Activated CD4-positive, alpha-beta T cell treated with anti-CD3 and anti-CD28 coated beads for 36 hours (primary cell): ENCODE measurements around the gene EDN2. TPM values are rescaled to one million over a fixed set of nuclear protein-coding genes. Genes with fewer than 3 reads are reported as not detected.

ENCODE experiments used
- ATAC-seq: fragments of 200-7000 bp; cut with Tn5 transposase; one replicate; pipeline ENCODE4 v1.10.0; 2021; ENCODE audit warnings: mild to moderate bottlenecking, moderate library complexity
- CTCF ChIA-PET: fragments of 350-600 bp; sonication (Branson Sonifier 250); formaldehyde crosslinking; loops from one replicate; lab custom pipeline; 2021; ENCODE audit warnings: antibody characterized with exemption; lab: Charles Lee
- POLR2A ChIA-PET: fragments of 350-600 bp; sonication (Branson Sonifier 250); formaldehyde crosslinking; loops from one replicate; lab custom pipeline; 2021; ENCODE audit warnings: antibody characterized with exemption, inconsistent platforms; lab: Charles Lee
- DNase-seq: peaks from one replicate; pipeline ENCODE4 v3.0.0-alpha.2; 2020
- H3K27ac Mint-ChIP-seq: one replicate; pipeline ENCODE4 v1.8.0; 2021; ENCODE audit warnings: mixed read lengths
- H3K27me3 Mint-ChIP-seq: one replicate; pipeline ENCODE4 v1.8.0; 2021; ENCODE audit warnings: mixed read lengths
- H3K36me3 Mint-ChIP-seq: one replicate; pipeline ENCODE4 v1.8.0; 2021; ENCODE audit warnings: low read depth, mixed read lengths
- H3K4me1 Mint-ChIP-seq: one replicate; pipeline ENCODE4 v1.8.0; 2021; ENCODE audit warnings: mixed read lengths
- H3K4me3 Mint-ChIP-seq: one replicate; pipeline ENCODE4 v1.8.0; 2021; ENCODE audit warnings: mild to moderate bottlenecking, moderate library complexity, mixed read lengths
- H3K9me3 Mint-ChIP-seq: one replicate; pipeline ENCODE4 v1.8.0; 2021; ENCODE audit warnings: low read depth, mixed read lengths
- intact Hi-C, 2 experiments: fragments of 100-400 bp; cut with DNase I in 1 of 2; cut with micrococcal nuclease in 1 of 2; formaldehyde crosslinking; loops; one replicate each; pipeline versions ENCODE4 v1.14.2 to v1.15.1; 2022 to 2024; cut with DNase I, micrococcal nuclease
- total RNA-seq, 2 experiments: library from RNA; stranded (reverse); gene quantifications; one replicate each; pipeline ENCODE4 v1.2.3, GENCODE V29; 2021

The EDN2 gene
- total RNA-seq = not detected

- DNase-seq = peak; percentile 28
- no peak for ATAC-seq
- Mint-ChIP-seq H3K27ac (no peak within 1 kb of the TSS), H3K9me3 (no peaks in the 10 kb centered on the region), H3K27me3 (peaks cover 28% of the 10 kb centered on the region), H3K36me3 (no peaks in the 10 kb centered on the region), H3K4me1 (peaks cover 15% of the 10 kb centered on the region), H3K4me3 (no peak within 1 kb of the TSS)
- POLR2A ChIA-PET = no interaction called here
- intact Hi-C loops = no loop called here
- CTCF ChIA-PET = interaction anchor here (0.6 to 1.4 kb wide), 2 partner anchors 8 to 442 kb away, joined by 3 to 6 read pairs; no protein-coding TSS in a partner anchor
These were observed at the start of gene EDN2 for GRCh38 chr1:41484402-41485241. Gene EDN2 (minus strand): TSS chr1:41484683. CDS start chr1:41484601, 82 bp downstream.

DNA sequence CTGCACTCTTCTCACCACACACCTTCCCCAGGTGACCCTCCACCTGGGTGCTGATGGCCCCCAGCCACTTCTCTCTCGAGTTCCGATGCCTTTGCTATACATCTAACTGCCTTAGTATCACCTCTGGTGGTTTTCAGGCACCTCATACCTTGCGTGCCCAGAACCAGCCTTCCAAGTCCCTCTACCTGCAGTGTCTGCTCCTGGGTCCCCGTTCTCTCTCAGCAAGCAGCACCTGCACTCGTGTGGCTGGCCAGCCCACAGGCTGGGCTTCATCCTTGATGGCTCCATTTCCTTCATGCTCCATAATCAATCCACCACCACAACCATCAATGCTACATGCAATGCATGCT, 49.2 kb upstream of the EDN2 start:
- intact Hi-C loops = no loop called here
- H3K36me3 Mint-ChIP-seq = peaks cover 51% of the 10 kb centered on the region
- DNase-seq = no peak
- no peak for ATAC-seq
- no peaks in the 10 kb centered on the region for H3K4me1 Mint-ChIP-seq
- ChIA-PET POLR2A (no interaction called here), CTCF (interaction anchor here (0.6 kb wide), 1 partner anchor 306 kb away, joined by 3 read pairs; no protein-coding TSS in a partner anchor)
- H3K9me3 Mint-ChIP-seq = no peaks in the 10 kb centered on the region
- no peak overlapping the region for H3K4me3 Mint-ChIP-seq
- no peak overlapping the region for H3K27ac Mint-ChIP-seq
- H3K27me3 Mint-ChIP-seq = no peaks in the 10 kb centered on the region

DNA sequence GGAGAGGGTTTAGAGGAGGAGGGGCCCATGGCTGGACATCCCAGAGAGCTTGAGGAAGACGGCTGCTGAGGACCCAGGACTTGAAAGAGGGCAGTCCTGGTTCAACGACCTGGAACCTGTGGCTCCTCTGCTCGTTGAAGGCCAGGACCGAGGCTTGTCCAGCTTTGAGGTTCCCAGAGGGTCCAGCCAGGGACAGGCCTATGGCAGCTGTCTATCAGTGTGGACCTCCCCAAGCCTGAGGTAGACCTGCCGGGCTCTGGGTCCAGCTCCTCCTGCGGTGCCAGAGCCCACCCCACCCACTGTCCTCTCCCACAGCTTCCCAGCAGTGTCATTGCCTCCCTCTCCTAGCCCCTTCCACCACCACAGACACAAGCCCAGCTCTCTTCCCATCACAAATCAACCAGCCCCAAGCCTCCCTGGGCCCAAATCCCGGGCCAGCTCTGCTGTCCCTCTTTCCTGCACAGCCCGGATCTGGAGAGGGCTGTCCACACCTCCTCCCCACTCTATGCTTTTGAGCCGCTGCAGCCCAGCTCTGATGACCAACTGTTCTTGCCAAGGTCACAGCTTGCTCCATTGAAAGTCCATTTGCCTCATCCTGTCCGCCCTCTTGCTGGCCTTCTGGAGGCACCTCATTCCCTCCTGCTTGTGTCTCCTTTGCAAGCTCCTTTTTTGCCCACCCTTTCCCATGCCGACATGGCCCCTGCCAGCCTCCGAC, 48.7 kb upstream of the EDN2 start:
- Mint-ChIP-seq H3K36me3 (peaks cover 51% of the 10 kb centered on the region), H3K27ac (no peak overlapping the region), H3K4me3 (no peak overlapping the region), H3K27me3 (no peaks in the 10 kb centered on the region), H3K4me1 (no peaks in the 10 kb centered on the region), H3K9me3 (no peaks in the 10 kb centered on the region)
- ChIA-PET CTCF (interaction anchor here (0.6 kb wide), 1 partner anchor 306 kb away, joined by 3 read pairs; no protein-coding TSS in a partner anchor), POLR2A (no interaction called here)
- DNase-seq = no peak
- intact Hi-C loops = no loop called here
- ATAC-seq = no peak

DNA sequence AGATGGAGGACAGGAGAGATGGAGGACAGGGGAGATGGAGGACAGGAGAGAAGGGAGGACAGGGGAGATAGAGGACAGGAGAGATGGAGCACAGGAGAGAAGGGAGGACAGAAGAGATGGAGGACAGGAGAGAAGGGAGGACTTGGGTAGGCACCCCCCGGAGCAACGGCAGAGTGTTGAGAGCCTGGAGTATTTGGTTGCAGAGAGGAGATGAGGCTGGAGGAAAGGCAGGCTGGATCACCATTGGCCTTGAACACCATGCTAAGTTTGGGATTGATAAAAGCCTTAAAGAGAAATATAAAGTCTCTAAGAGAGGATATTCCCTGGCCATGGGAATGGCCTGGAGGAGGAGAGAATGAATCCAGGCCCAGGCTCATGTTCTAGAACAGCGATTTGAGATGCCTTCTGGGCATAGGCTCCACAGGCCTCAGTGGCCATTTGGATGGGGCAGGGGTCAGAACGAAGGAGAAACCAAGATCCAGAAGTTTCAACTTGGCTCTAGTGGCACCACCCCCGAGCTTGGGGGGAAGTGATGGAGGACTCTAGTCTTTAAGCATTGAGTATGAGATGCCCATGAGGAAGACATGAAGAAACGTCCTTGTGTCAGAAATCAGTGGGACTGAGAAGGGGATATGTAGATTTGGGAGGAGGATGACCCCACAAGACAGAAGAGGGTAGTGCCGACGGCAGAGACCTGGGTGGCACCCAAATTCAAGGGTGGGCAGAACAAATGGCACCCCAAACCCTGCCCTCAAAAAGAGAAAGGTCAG, 47.9 kb upstream of the EDN2 start:
- Mint-ChIP-seq H3K9me3 (no peaks in the 10 kb centered on the region), H3K4me3 (no peak overlapping the region), H3K4me1 (no peaks in the 10 kb centered on the region), H3K27me3 (no peaks in the 10 kb centered on the region), H3K27ac (peak overlapping the region; percentile 55), H3K36me3 (peaks cover 46% of the 10 kb centered on the region)
- ChIA-PET CTCF (no interaction called here), POLR2A (no interaction called here)
- no peak for ATAC-seq
- DNase-seq = no peak
- intact Hi-C loops = no loop called here

- H3K27me3 Mint-ChIP-seq = no peaks in the 10 kb centered on the region
- no peak overlapping the region for H3K4me3 Mint-ChIP-seq
- no peak overlapping the region for H3K27ac Mint-ChIP-seq
- CTCF ChIA-PET = interaction anchor here (0.6 kb wide), 1 partner anchor 359 kb away, joined by 5 read pairs; no protein-coding TSS in a partner anchor
- peaks cover 33% of the 10 kb centered on the region for H3K36me3 Mint-ChIP-seq
- H3K4me1 Mint-ChIP-seq = no peaks in the 10 kb centered on the region
- intact Hi-C loops = no loop called here
- DNase-seq (no peak), ATAC-seq (no peak)
- POLR2A ChIA-PET = no interaction called here
- H3K9me3 Mint-ChIP-seq = no peaks in the 10 kb centered on the region
These were observed 45.9 kb upstream of the EDN2 start for GRCh38 chr1:41530411-41530810.

DNA sequence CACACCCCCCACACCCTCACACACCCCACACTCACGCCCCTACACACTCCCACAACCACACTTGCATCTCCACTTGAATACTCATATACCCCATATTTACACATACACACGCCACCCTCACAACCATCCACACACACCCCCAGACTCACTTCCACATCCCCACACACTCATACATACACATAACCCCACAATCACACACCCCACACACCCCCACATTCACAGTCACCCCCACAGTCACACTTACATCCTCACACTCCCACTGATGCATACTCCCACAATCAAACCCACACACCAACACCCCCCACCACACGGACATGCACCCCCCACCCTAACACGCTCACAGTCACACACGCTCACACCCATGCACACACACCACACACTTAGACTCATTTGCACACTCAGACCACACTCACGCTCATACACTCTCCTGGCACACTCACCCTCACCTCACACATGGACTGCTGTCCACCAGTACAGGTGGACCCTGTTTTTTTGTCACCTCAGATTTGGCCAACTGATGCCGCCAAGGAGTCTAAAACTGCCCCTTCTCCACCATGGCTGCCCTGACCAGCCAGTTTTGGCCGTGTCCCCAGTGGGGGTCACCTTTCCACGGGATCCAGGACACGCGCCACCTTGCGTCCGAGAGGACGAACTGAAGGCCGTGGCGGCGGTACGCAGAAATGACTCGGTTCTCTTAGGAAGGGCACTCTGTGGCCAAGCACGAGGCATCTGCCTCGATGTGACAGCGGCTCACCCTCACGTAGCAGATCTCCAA, 45.3 kb upstream of the EDN2 start:
- no peak overlapping the region for H3K4me3 Mint-ChIP-seq
- H3K4me1 Mint-ChIP-seq = no peaks in the 10 kb centered on the region
- no peaks in the 10 kb centered on the region for H3K9me3 Mint-ChIP-seq
- H3K27ac Mint-ChIP-seq = no peak overlapping the region
- ChIA-PET POLR2A (no interaction called here), CTCF (interaction anchor here (0.6 kb wide), 1 partner anchor 359 kb away, joined by 5 read pairs; no protein-coding TSS in a partner anchor)
- H3K36me3 Mint-ChIP-seq = peaks cover 32% of the 10 kb centered on the region
- H3K27me3 Mint-ChIP-seq = no peaks in the 10 kb centered on the region
- intact Hi-C loops = no loop called here
- ATAC-seq (no peak), DNase-seq (no peak)

GRCh38 chr1:41528726-41529605, 44.5 kb upstream of the EDN2 start:
- Mint-ChIP-seq H3K4me1 (no peaks in the 10 kb centered on the region), H3K27ac (no peak overlapping the region), H3K9me3 (no peaks in the 10 kb centered on the region), H3K4me3 (no peak overlapping the region), H3K36me3 (peaks cover 28% of the 10 kb centered on the region), H3K27me3 (no peaks in the 10 kb centered on the region)
- CTCF ChIA-PET = no interaction called here
- ATAC-seq (no peak), DNase-seq (no peak)
- intact Hi-C loops = no loop called here
- POLR2A ChIA-PET = no interaction called here

DNA sequence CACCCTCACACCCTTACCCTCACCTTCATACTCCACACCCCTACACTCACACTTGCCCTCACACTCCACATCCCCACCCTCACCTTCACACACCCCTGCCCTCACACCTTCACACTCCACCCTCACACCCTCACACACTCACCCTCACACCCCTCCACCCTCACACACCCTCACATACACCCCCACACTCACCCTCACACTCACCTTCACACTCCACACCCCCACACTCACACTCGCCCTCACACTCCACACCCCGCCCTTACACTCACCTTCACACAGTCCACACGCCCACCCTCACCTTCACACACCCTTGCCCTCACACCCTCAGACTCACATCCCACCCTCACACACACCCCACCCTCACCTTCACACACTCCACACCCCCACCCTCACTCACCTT, 43.6 kb upstream of the EDN2 start:
- no peaks in the 10 kb centered on the region for H3K27me3 Mint-ChIP-seq
- peaks cover 31% of the 10 kb centered on the region for H3K36me3 Mint-ChIP-seq
- ATAC-seq (no peak), DNase-seq (no peak)
- no peaks in the 10 kb centered on the region for H3K9me3 Mint-ChIP-seq
- ChIA-PET CTCF (no interaction called here), POLR2A (no interaction called here)
- no peak overlapping the region for H3K4me3 Mint-ChIP-seq
- intact Hi-C loops = no loop called here
- no peak overlapping the region for H3K27ac Mint-ChIP-seq
- H3K4me1 Mint-ChIP-seq = no peaks in the 10 kb centered on the region

DNA sequence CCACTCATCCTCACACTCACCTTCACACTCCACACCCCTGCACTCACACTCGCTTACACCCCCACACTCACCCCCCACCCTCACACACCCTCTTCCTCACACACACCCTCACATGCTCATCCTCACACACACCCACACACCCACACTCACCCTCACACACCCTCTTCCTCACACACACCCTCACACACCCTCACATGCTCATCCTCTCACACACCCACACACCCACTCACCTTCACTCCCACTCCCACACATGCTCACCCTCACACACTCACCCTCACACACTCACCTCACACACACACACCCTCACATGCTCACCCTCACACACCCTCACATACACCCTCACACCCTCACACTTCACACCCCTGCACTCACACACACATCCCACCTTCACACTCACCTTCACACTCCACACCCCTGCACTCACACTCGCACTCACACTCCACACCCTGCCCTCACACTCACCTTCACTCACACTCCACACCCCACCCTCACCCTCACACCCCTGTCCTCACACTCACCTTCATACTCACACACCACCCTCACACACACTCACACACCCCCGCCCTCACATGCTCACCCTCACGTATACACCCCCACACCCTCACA, 42.6 kb upstream of the EDN2 start:
- H3K27ac Mint-ChIP-seq = no peak overlapping the region

More for the DNA sequence above, 42.6 kb upstream of the EDN2 start:
- ChIA-PET POLR2A (no interaction called here), CTCF (no interaction called here)
- DNase-seq = no peak
- intact Hi-C loops = no loop called here
- H3K9me3 Mint-ChIP-seq = no peaks in the 10 kb centered on the region
- no peaks in the 10 kb centered on the region for H3K4me1 Mint-ChIP-seq
- peaks cover 37% of the 10 kb centered on the region for H3K36me3 Mint-ChIP-seq
- no peak overlapping the region for H3K4me3 Mint-ChIP-seq
- ATAC-seq = no peak
- H3K27me3 Mint-ChIP-seq = no peaks in the 10 kb centered on the region
